Mucosa of rectum (tissue), 2 donors: ENCODE results near the gene RLIM.

Source experiments
- H3K27ac ChIP-seq, 2 donors: one replicate each; pipeline ENCODE4 v1.7.0; 2013; ENCODE audit warnings: inconsistent platforms in 2 of 2, low read depth in 2 of 2, low read length in 2 of 2
- H3K27me3 ChIP-seq, 2 donors: one replicate each; pipeline ENCODE4 v1.7.0; 2013; ENCODE audit warnings: low read length in 2 of 2; ENCODE audit not compliant: control insufficient read depth in 2 of 2, insufficient read depth in 2 of 2
- H3K36me3 ChIP-seq, 2 donors: one replicate each; pipeline ENCODE4 v1.7.0; 2013; ENCODE audit warnings: low read length in 2 of 2; ENCODE audit not compliant: control insufficient read depth in 2 of 2, insufficient read depth in 2 of 2
- H3K4me1 ChIP-seq, 2 donors: one replicate each; pipeline ENCODE4 v1.7.0; 2013; ENCODE audit warnings: low read length in 2 of 2, mild to moderate bottlenecking in 1 of 2; ENCODE audit not compliant: control insufficient read depth in 2 of 2, insufficient read depth in 2 of 2
- H3K4me3 ChIP-seq, 2 donors: one replicate each; pipeline ENCODE4 v1.7.0; 2013; ENCODE audit warnings: low read length in 2 of 2
- H3K9ac ChIP-seq, 2 donors: one replicate each; pipeline ENCODE4 v1.7.0; 2013; ENCODE audit warnings: low read length in 2 of 2, low read depth in 1 of 2, mild to moderate bottlenecking in 1 of 2
- H3K9me3 ChIP-seq, 2 donors: one replicate each; pipeline ENCODE4 v1.7.0; 2013; ENCODE audit warnings: low read length in 2 of 2; ENCODE audit not compliant: control insufficient read depth in 2 of 2
- donor health status: healthy.
- donor health status: Normal muscosa, but diverticular disease.

The RLIM gene

GRCh38 chrX:74593593-74593992 lies 20.8 kb downstream of the RLIM start:
- Histone ChIP-seq H3K9me3 (no peaks in the 10 kb centered on the region), H3K4me1 (no peaks in the 10 kb centered on the region), H3K9ac (no peak overlapping the region), H3K4me3 (no peak overlapping the region), H3K27me3 (no peaks in the 10 kb centered on the region), H3K36me3 (peaks cover 13 to 30% of the 10 kb centered on the region in 2 donors), H3K27ac (no peak overlapping the region)

- H3K9ac ChIP-seq = no peak overlapping the region
- no peaks in the 10 kb centered on the region for H3K9me3 ChIP-seq
- H3K27ac ChIP-seq = no peak overlapping the region
- H3K4me1 ChIP-seq = no peaks in the 10 kb centered on the region
- no peaks in the 10 kb centered on the region for H3K36me3 ChIP-seq
- no peak overlapping the region for H3K4me3 ChIP-seq
- no peaks in the 10 kb centered on the region for H3K27me3 ChIP-seq
Observed at GRCh38 chrX:74585766-74586165, 28.7 kb downstream of the RLIM start.

- H3K9ac ChIP-seq = no peak overlapping the region
- H3K27ac ChIP-seq = no peak overlapping the region
- H3K4me1 ChIP-seq = no peaks in the 10 kb centered on the region
- no peaks in the 10 kb centered on the region for H3K27me3 ChIP-seq
- no peaks in the 10 kb centered on the region for H3K9me3 ChIP-seq
- H3K36me3 ChIP-seq = no peaks in the 10 kb centered on the region
- no peak overlapping the region for H3K4me3 ChIP-seq
Observed at GRCh38 chrX:74579597-74580198, 34.7 kb downstream of the RLIM start.

GRCh38 chrX:74578137-74578536 lies 36.3 kb downstream of the RLIM start:
- H3K9ac ChIP-seq = no peak overlapping the region
- no peaks in the 10 kb centered on the region for H3K36me3 ChIP-seq
- no peak overlapping the region for H3K27ac ChIP-seq
- H3K4me1 ChIP-seq = no peaks in the 10 kb centered on the region
- no peaks in the 10 kb centered on the region for H3K9me3 ChIP-seq
- H3K4me3 ChIP-seq = no peak overlapping the region
- H3K27me3 ChIP-seq = no peaks in the 10 kb centered on the region

- Histone ChIP-seq H3K36me3 (no peaks in the 10 kb centered on the region), H3K4me3 (no peak overlapping the region), H3K9me3 (no peaks in the 10 kb centered on the region), H3K4me1 (no peaks in the 10 kb centered on the region), H3K9ac (no peak overlapping the region), H3K27me3 (no peaks in the 10 kb centered on the region), H3K27ac (no peak overlapping the region)
Observed at GRCh38 chrX:74557378-74557777, 57.0 kb downstream of the RLIM start.

- no peak overlapping the region for H3K9ac ChIP-seq
- H3K27ac ChIP-seq = no peak overlapping the region
- no peaks in the 10 kb centered on the region for H3K9me3 ChIP-seq
- H3K27me3 ChIP-seq = no peaks in the 10 kb centered on the region
- H3K4me1 ChIP-seq = no peaks in the 10 kb centered on the region
- H3K36me3 ChIP-seq = no peaks in the 10 kb centered on the region
- no peak overlapping the region for H3K4me3 ChIP-seq
Observed at GRCh38 chrX:74551934-74552333, 62.5 kb downstream of the RLIM start.

GRCh38 chrX:74550295-74550802 lies 64.1 kb downstream of the RLIM start:
- Histone ChIP-seq H3K27ac (no peak overlapping the region), H3K9ac (no peak overlapping the region), H3K27me3 (no peaks in the 10 kb centered on the region), H3K4me3 (peak overlapping the region in 1 of 2 donors; percentile 37), H3K4me1 (no peaks in the 10 kb centered on the region), H3K36me3 (no peaks in the 10 kb centered on the region), H3K9me3 (no peaks in the 10 kb centered on the region)

GRCh38 chrX:74546984-74547383 lies 67.4 kb downstream of the RLIM start:
- no peak overlapping the region for H3K4me3 ChIP-seq

GRCh38 chrX:74545880-74546523 lies 68.4 kb downstream of the RLIM start:
- Histone ChIP-seq H3K4me3 (no peak overlapping the region), H3K9me3 (no peaks in the 10 kb centered on the region), H3K9ac (no peak overlapping the region), H3K36me3 (no peaks in the 10 kb centered on the region), H3K27me3 (no peaks in the 10 kb centered on the region), H3K27ac (no peak overlapping the region), H3K4me1 (no peaks in the 10 kb centered on the region)

More at GRCh38 chrX:74546984-74547383, 67.4 kb downstream of the RLIM start:
- Histone ChIP-seq H3K27ac (no peak overlapping the region), H3K36me3 (no peaks in the 10 kb centered on the region), H3K27me3 (no peaks in the 10 kb centered on the region), H3K9ac (no peak overlapping the region), H3K4me1 (no peaks in the 10 kb centered on the region), H3K9me3 (no peaks in the 10 kb centered on the region)

- H3K9me3 ChIP-seq = no peaks in the 10 kb centered on the region
- no peak overlapping the region for H3K27ac ChIP-seq
- H3K4me1 ChIP-seq = no peaks in the 10 kb centered on the region
- no peak overlapping the region for H3K9ac ChIP-seq
- no peaks in the 10 kb centered on the region for H3K36me3 ChIP-seq
- peaks cover 0 to 5% of the 10 kb centered on the region in 2 donors for H3K27me3 ChIP-seq
- H3K4me3 ChIP-seq = no peak overlapping the region
Observed at GRCh38 chrX:74540635-74541249, 73.7 kb downstream of the RLIM start.
